WTC11 (cell line): ENCODE measurements around the gene KRTAP5-2.

Source experiments
- JUN ChIP-seq: sonication (generic); formaldehyde crosslinking; IDR thresholded peaks from 2 replicates; pipeline ENCODE4 v1.8.0; 2023; ENCODE audit warnings: mild to moderate bottlenecking, missing genetic modification reagents
- NFE2L1 ChIP-seq: sonication (generic); formaldehyde crosslinking; IDR thresholded peaks from 2 replicates; pipeline ENCODE4 v1.8.1; 2023; ENCODE audit warnings: missing genetic modification reagents
- NFYB ChIP-seq: sonication (generic); formaldehyde crosslinking; conservative IDR thresholded peaks from 2 replicates; pipeline ENCODE4 v1.8.0; 2022; ENCODE audit warnings: low read depth, missing genetic modification reagents
- RORB ChIP-seq: fragments of 250-450 bp; sonication (Bioruptor Pico); IDR thresholded peaks from 2 replicates; pipeline ENCODE4 v1.9.0; 2021; ENCODE audit warnings: mild to moderate bottlenecking
- SP1 ChIP-seq: sonication (generic); formaldehyde crosslinking; conservative IDR thresholded peaks from 2 replicates; pipeline ENCODE4 v1.8.1; 2022; ENCODE audit warnings: missing genetic modification reagents
- TF ChIP-seq, protein P1 (sequence below): sonication (generic); formaldehyde crosslinking; IDR thresholded peaks from 2 replicates; pipeline ENCODE4 v1.8.1; 2022; ENCODE audit warnings: mild to moderate bottlenecking, missing genetic modification reagents, moderate library complexity, borderline replicate concordance
- TF ChIP-seq, protein P2 (sequence below): sonication (generic); formaldehyde crosslinking; IDR thresholded peaks from 2 replicates; pipeline ENCODE4 v1.8.0; 2022; ENCODE audit warnings: mild to moderate bottlenecking, missing genetic modification reagents
- TF ChIP-seq, protein P3 (sequence below): fragments of 200-600 bp; IDR thresholded peaks from 2 replicates; pipeline ENCODE4 v1.8.0; 2022; ENCODE audit warnings: antibody characterized with exemption
- TF ChIP-seq, protein P4 (sequence below): sonication (generic); formaldehyde crosslinking; IDR thresholded peaks from 2 replicates; pipeline ENCODE4 v1.8.1; 2023; ENCODE audit warnings: mild to moderate bottlenecking, missing genetic modification reagents, moderate library complexity

DNA sequence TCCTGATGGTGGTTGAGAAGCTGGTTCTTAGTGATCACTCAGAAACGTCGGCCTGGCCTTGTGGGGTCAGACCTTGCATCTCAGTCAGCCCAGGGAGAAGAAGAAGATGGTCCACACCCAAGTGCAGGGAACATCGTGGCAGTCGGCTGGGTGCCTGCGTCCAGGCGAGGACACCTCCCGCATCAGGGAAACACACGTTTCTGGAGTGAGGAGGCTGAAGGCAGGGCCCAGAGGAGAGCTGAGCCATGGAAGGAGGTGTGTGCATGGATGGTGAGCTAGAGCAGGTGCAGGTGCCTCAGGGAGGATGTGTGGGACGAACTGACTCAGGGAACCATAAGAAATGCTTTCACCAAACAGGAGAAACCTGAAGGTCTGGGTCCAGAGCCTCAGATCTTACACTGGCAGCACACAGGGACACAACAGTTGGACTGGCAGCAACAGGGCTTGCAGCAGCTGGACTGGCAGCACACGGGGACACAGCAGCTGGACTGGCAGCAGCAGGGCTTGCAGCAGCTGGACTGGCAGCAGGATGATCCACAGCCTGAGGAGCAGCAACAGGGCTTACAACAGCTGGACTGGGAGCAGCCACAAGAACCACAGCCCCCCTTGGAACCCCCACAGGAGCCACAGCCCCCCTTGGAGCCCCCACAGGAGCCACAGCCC lies 632 bp downstream of the KRTAP5-2 start:
- TF ChIP-seq NFYB (CRISPR knock-in tag) (no peak), NFE2L1 (CRISPR knock-in tag) (no peak), SP1 (CRISPR knock-in tag) (no peak), RORB (CRISPR knock-in tag) (no peak), JUN (CRISPR knock-in tag) (no peak)
- TF ChIP-seq, protein P1, sequence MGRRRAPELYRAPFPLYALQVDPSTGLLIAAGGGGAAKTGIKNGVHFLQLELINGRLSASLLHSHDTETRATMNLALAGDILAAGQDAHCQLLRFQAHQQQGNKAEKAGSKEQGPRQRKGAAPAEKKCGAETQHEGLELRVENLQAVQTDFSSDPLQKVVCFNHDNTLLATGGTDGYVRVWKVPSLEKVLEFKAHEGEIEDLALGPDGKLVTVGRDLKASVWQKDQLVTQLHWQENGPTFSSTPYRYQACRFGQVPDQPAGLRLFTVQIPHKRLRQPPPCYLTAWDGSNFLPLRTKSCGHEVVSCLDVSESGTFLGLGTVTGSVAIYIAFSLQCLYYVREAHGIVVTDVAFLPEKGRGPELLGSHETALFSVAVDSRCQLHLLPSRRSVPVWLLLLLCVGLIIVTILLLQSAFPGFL: no peak
- TF ChIP-seq, protein P2, sequence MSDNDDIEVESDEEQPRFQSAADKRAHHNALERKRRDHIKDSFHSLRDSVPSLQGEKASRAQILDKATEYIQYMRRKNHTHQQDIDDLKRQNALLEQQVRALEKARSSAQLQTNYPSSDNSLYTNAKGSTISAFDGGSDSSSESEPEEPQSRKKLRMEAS: no peak
- TF ChIP-seq, protein P3, sequence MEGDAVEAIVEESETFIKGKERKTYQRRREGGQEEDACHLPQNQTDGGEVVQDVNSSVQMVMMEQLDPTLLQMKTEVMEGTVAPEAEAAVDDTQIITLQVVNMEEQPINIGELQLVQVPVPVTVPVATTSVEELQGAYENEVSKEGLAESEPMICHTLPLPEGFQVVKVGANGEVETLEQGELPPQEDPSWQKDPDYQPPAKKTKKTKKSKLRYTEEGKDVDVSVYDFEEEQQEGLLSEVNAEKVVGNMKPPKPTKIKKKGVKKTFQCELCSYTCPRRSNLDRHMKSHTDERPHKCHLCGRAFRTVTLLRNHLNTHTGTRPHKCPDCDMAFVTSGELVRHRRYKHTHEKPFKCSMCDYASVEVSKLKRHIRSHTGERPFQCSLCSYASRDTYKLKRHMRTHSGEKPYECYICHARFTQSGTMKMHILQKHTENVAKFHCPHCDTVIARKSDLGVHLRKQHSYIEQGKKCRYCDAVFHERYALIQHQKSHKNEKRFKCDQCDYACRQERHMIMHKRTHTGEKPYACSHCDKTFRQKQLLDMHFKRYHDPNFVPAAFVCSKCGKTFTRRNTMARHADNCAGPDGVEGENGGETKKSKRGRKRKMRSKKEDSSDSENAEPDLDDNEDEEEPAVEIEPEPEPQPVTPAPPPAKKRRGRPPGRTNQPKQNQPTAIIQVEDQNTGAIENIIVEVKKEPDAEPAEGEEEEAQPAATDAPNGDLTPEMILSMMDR: no peak
- TF ChIP-seq, protein P4, sequence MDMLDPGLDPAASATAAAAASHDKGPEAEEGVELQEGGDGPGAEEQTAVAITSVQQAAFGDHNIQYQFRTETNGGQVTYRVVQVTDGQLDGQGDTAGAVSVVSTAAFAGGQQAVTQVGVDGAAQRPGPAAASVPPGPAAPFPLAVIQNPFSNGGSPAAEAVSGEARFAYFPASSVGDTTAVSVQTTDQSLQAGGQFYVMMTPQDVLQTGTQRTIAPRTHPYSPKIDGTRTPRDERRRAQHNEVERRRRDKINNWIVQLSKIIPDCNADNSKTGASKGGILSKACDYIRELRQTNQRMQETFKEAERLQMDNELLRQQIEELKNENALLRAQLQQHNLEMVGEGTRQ: no peak
